ENCODE data around the gene CPNE1.

GRCh38 chr20:35650632-35651031 is 14.1 kb downstream of the CPNE1 start:
- no peak for TF ChIP-seq POLR2A (IDR thresholded peaks at IDR 0.05; ENCODE audit: low read length)
- TF ChIP-seq GATA1 (IDR thresholded peaks at IDR 0.05; ENCODE audit: low read depth, low read length): no peak
